HEK293T (cell line): ENCODE measurements around the gene UQCRQ.

Experiments used
- CTCF ChIA-PET: fragments of 350-600 bp; formaldehyde crosslinking; extraction: SDS; loops from one replicate; lab custom pipeline; 2021; ENCODE audit warnings: antibody characterized with exemption, inconsistent platforms; lab: Yijun Ruan, JAX
- POLR2A ChIA-PET: fragments of 350-600 bp; formaldehyde crosslinking; extraction: SDS; loops from one replicate; lab custom pipeline; 2020; ENCODE audit warnings: antibody characterized with exemption, inconsistent platforms; lab: Yijun Ruan, JAX
- DNase-seq: peaks from one replicate; pipeline ENCODE4 v3.0.0; 2012; ENCODE audit warnings: mixed read lengths; ENCODE audit errors: extremely low spot score
- ARNT ChIP-seq: fragments of 450-650 bp; IDR thresholded peaks from 2 replicates; pipeline ENCODE4 v1.6.1; 2017; ENCODE audit warnings: mild to moderate bottlenecking
- BHLHE40 ChIP-seq: fragments of 450-650 bp; IDR thresholded peaks from 2 replicates; pipeline ENCODE4 v1.6.1; 2016; ENCODE audit warnings: mild to moderate bottlenecking, moderate library complexity, borderline replicate concordance
- CTBP1 ChIP-seq: fragments of 450-650 bp; IDR thresholded peaks from 2 replicates; pipeline ENCODE4 v1.6.1; 2016; ENCODE audit warnings: borderline replicate concordance
- ELF4 ChIP-seq: fragments of 450-650 bp; IDR thresholded peaks from 2 replicates; pipeline ENCODE4 v1.6.1; 2017; ENCODE audit warnings: antibody characterized with exemption
- FOXA1 ChIP-seq: fragments of 450-650 bp; IDR thresholded peaks from 2 replicates; pipeline ENCODE4 v1.6.1; 2016; ENCODE audit warnings: mild to moderate bottlenecking
- FOXK2 ChIP-seq: fragments of 450-650 bp; IDR thresholded peaks from 2 replicates; pipeline ENCODE4 v1.6.1; 2016; ENCODE audit warnings: mild to moderate bottlenecking
- FOXM1 ChIP-seq: fragments of 450-650 bp; IDR thresholded peaks from 2 replicates; pipeline ENCODE4 v1.6.1; 2017; ENCODE audit warnings: mild to moderate bottlenecking, borderline replicate concordance
- HDGF ChIP-seq: fragments of 450-650 bp; IDR thresholded peaks from 2 replicates; pipeline ENCODE4 v1.6.1; 2017; ENCODE audit warnings: antibody characterized with exemption, borderline replicate concordance
- L3MBTL2 ChIP-seq: fragments of 450-650 bp; conservative IDR thresholded peaks from 2 replicates; pipeline ENCODE4 v1.6.1; 2016; ENCODE audit warnings: mild to moderate bottlenecking
- LEF1 ChIP-seq: fragments of 450-650 bp; IDR thresholded peaks from 2 replicates; pipeline ENCODE4 v1.6.1; 2017; ENCODE audit warnings: mild to moderate bottlenecking, borderline replicate concordance
- NFRKB ChIP-seq: fragments of 450-650 bp; IDR thresholded peaks from 2 replicates; pipeline ENCODE4 v1.6.1; 2016; ENCODE audit warnings: mild to moderate bottlenecking, moderate library complexity
- PKNOX1 ChIP-seq: fragments of 450-650 bp; IDR thresholded peaks from 2 replicates; pipeline ENCODE4 v1.6.1; 2016
- SP1 ChIP-seq: fragments of 450-650 bp; IDR thresholded peaks from 2 replicates; pipeline ENCODE4 v1.6.1; 2017
- SUZ12 ChIP-seq: fragments of 450-650 bp; IDR thresholded peaks from 2 replicates; pipeline ENCODE4 v1.6.1; 2016; ENCODE audit warnings: mild to moderate bottlenecking
- TARDBP ChIP-seq: fragments of 450-650 bp; IDR thresholded peaks from 2 replicates; pipeline ENCODE4 v1.6.1; 2016
- ZNF384 ChIP-seq: fragments of 450-650 bp; IDR thresholded peaks from 2 replicates; pipeline ENCODE4 v1.6.1; 2016

UQCRQ gene

GRCh38 chr5:132887283-132887682, 20.8 kb downstream of the UQCRQ start:
- CTCF ChIA-PET: no interaction called here
- POLR2A ChIA-PET: no interaction called here
- no peak for DNase-seq
- TF ChIP-seq FOXA1 (no peak), CTBP1 (no peak), FOXM1 (no peak), SUZ12 (no peak), BHLHE40 (no peak), L3MBTL2 (no peak), ELF4 (no peak), PKNOX1 (no peak), HDGF (no peak), LEF1 (no peak), ZNF384 (no peak), ARNT (no peak), SP1 (no peak), TARDBP (no peak), NFRKB (no peak), FOXK2 (no peak)

GRCh38 chr5:132889501-132889900, 23.1 kb downstream of the UQCRQ start:
- no peak for TF ChIP-seq HDGF
- TF ChIP-seq SUZ12: no peak
- no peak for TF ChIP-seq PKNOX1
- no peak for TF ChIP-seq TARDBP
- no peak for TF ChIP-seq L3MBTL2
- no peak for TF ChIP-seq SP1
- TF ChIP-seq FOXA1: no peak
- TF ChIP-seq LEF1: no peak
- no peak for TF ChIP-seq CTBP1
- no peak for TF ChIP-seq ZNF384
- TF ChIP-seq FOXM1: no peak
- TF ChIP-seq NFRKB: no peak
- no peak for TF ChIP-seq BHLHE40
- TF ChIP-seq FOXK2: no peak
- no peak for TF ChIP-seq ARNT
- TF ChIP-seq ELF4: no peak
- POLR2A ChIA-PET: no interaction called here
- CTCF ChIA-PET: no interaction called here
- DNase-seq: no peak

- POLR2A ChIA-PET: no interaction called here
- CTCF ChIA-PET: interaction anchor here (0.6 to 1.6 kb wide), 2 partner anchors 7 to 48 kb away, joined by 3 to 4 read pairs; no protein-coding TSS in a partner anchor
- TF ChIP-seq SP1 (no peak), FOXM1 (no peak), ARNT (no peak), FOXA1 (no peak), TARDBP (no peak), NFRKB (no peak), BHLHE40 (no peak), HDGF (no peak), FOXK2 (no peak), LEF1 (no peak), ELF4 (no peak), L3MBTL2 (no peak), SUZ12 (no peak), ZNF384 (no peak)
- no peak for DNase-seq
Measured at GRCh38 chr5:132890817-132891216, 24.4 kb downstream of the UQCRQ start.

GRCh38 chr5:132895719-132896305, 29.4 kb downstream of the UQCRQ start:
- ChIA-PET POLR2A (no interaction called here), CTCF (no interaction called here)

GRCh38 chr5:132896685-132897084, 30.2 kb downstream of the UQCRQ start:
- DNase-seq: no peak
- TF ChIP-seq FOXA1: no peak
- no peak for TF ChIP-seq HDGF
- POLR2A ChIA-PET: no interaction called here
- CTCF ChIA-PET: interaction anchor here (0.7 kb wide), 1 partner anchor 8 kb away, joined by 3 read pairs; no protein-coding TSS in a partner anchor

More at GRCh38 chr5:132895719-132896305, 29.4 kb downstream of the UQCRQ start:
- TF ChIP-seq FOXA1 (no peak), ZNF384 (no peak), NFRKB (no peak), TARDBP (no peak), LEF1 (no peak), HDGF (no peak), SUZ12 (no peak), FOXM1 (no peak), CTBP1 (no peak), ARNT (no peak), BHLHE40 (no peak), L3MBTL2 (no peak), ELF4 (no peak), SP1 (no peak), FOXK2 (no peak)
- DNase-seq: no peak

- POLR2A ChIA-PET: no interaction called here
Measured at GRCh38 chr5:132898094-132898493, 31.7 kb downstream of the UQCRQ start.

More at GRCh38 chr5:132898094-132898493, 31.7 kb downstream of the UQCRQ start:
- no peak for TF ChIP-seq SUZ12
- TF ChIP-seq FOXK2: no peak
- no peak for TF ChIP-seq SP1
- no peak for TF ChIP-seq CTBP1
- TF ChIP-seq ARNT: no peak
- TF ChIP-seq FOXM1: no peak
- no peak for TF ChIP-seq LEF1
- no peak for TF ChIP-seq HDGF
- no peak for TF ChIP-seq NFRKB
- TF ChIP-seq FOXA1: no peak
- TF ChIP-seq ZNF384: no peak
- TF ChIP-seq BHLHE40: no peak
- no peak for TF ChIP-seq PKNOX1
- no peak for TF ChIP-seq TARDBP
- TF ChIP-seq L3MBTL2: no peak
- no peak for TF ChIP-seq ELF4
- CTCF ChIA-PET: no interaction called here
- DNase-seq: no peak
